ENCODE measurements around the gene PQBP1. TPM values are rescaled to one million over a fixed set of nuclear protein-coding genes. Genes with fewer than 3 reads are reported as not detected.
"Not testable (repeated sequence)": the region's sequence is repeated elsewhere in the genome, so short reads cannot be mapped to it uniquely, and the experiment has no call there.

Gene PQBP1
- polyA plus RNA-seq, 2 of the 4 experiments (the other 2 are of a cell fraction), result 125 to 158 TPM

DNA sequence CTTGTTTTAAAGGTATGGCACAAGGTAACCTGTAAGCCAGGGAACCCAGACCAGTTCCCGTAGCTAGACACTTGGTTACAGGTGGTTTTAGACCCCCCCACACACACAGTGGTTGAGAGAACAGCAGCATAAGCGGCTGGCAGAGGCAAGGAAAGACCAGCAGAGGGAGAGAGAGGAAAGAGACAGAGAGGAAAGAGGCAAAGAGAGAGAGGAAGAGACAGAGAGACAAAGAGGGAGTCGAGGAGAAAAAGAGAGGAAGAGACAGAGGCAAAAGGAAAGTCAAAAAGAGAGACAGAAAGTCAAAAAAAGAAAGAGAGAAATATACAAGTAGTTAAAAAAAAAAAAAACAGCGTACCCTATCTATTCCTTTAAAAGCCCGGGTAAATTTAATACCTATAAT, 42.8 kb upstream of the PQBP1 start:
- Histone ChIP-seq H3K4me2 (peak overlapping the region; percentile 32; the same call in 1 of the 3 replicates), H3K9me3 (no peaks in the 10 kb centered on the region), H3K27ac (no peak overlapping the region), H3K4me1 (no peaks in the 10 kb centered on the region), H3K4me3 (no peak overlapping the region)
- ATAC-seq (0 out of 6 replicates have a peak, but pooled peaks of 1 of the 2 experiments have one; percentile 23), DNase-seq (ENCODE audit: low read depth in 1 of 2, low spot score in 1 of 2) (peak in 1 of 2 experiments; percentile 29), FAIRE-seq (no peak)
- ChIA-PET CTCF (interaction anchor here (0.6 to 1.4 kb wide), 2 partner anchors 12 to 91 kb away, joined by 3 read pairs; no protein-coding TSS in a partner anchor), POLR2A (no interaction called here)
- TF ChIP-seq REST (IDR thresholded peaks at IDR 0.05) (no peak), SMC3 (IDR thresholded peaks at IDR 0.05) (peak; percentile 34), CTCF (IDR thresholded peaks at IDR 0.05) (peak; percentile 34; the same call in 2 of the 3 replicates), RAD21 (conservative IDR thresholded peaks at IDR 0.05 in 1 of 2, IDR thresholded peaks at IDR 0.05 in 1 of 2) (peak; percentile 41 to 51; a peak in 4 of 5 replicates)
- WGBS (ENCODE audit: missing lambda C conversion rate), result 22% methylated on average over 5 of the region's 5 CpGs

DNA sequence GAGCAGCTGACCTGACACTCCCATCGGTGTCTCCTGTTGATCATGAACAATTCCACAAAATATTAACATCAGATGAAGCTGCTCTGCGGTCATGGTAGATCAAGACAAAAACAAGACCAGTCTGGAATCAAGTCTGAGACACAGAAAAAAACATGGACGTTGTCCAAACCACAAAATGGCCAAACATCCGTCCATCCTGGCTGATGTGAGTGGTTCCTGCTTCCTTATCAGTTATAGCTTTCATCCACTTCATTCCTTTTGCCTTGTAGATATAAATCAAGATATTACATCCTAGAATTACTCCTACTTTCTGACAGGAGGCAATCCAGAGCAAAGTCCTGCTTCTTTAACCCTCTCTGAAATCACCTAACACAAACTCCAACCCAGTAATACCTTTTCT, 33.5 kb upstream of the PQBP1 start:
- TF ChIP-seq, protein P1, sequence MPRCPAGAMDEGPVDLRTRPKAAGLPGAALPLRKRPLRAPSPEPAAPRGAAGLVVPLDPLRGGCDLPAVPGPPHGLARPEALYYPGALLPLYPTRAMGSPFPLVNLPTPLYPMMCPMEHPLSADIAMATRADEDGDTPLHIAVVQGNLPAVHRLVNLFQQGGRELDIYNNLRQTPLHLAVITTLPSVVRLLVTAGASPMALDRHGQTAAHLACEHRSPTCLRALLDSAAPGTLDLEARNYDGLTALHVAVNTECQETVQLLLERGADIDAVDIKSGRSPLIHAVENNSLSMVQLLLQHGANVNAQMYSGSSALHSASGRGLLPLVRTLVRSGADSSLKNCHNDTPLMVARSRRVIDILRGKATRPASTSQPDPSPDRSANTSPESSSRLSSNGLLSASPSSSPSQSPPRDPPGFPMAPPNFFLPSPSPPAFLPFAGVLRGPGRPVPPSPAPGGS (IDR thresholded peaks at IDR 0.05), result no peak
- TF ChIP-seq MAZ (IDR thresholded peaks at IDR 0.05; ENCODE audit: borderline replicate concordance, low read depth, low read length) (no peak), CBX2 (IDR thresholded peaks at IDR 0.05; ENCODE audit: borderline replicate concordance, low read depth) (no peak), FOSL2 (IDR thresholded peaks at IDR 0.05) (no peak), FOSL2 (CRISPR knock-in tag; IDR thresholded peaks at IDR 0.05) (no peak), JUNB (IDR thresholded peaks at IDR 0.05) (no peak), ZFP36 (IDR thresholded peaks at IDR 0.05; ENCODE audit: borderline replicate concordance, partially characterized antibody) (no peak), HOXA7 (CRISPR knock-in tag; IDR thresholded peaks at IDR 0.05) (no peak), CHD4 (IDR thresholded peaks at IDR 0.05; ENCODE audit: borderline replicate concordance) (no peak), TFCP2L1 (CRISPR knock-in tag; IDR thresholded peaks at IDR 0.05) (no peak), TP53 (CRISPR knock-in tag; IDR thresholded peaks at IDR 0.05) (no peak), HOXB13 (CRISPR knock-in tag; IDR thresholded peaks at IDR 0.05; ENCODE audit: low read depth) (no peak), HMGXB4 (CRISPR knock-in tag; IDR thresholded peaks at IDR 0.05; ENCODE audit: borderline replicate concordance) (no peak), PBX3 (IDR thresholded peaks at IDR 0.05) (no peak), FOXS1 (CRISPR knock-in tag; IDR thresholded peaks at IDR 0.05) (no peak), RNF2 (IDR thresholded peaks at IDR 0.05; ENCODE audit: borderline replicate concordance, low read depth) (no peak)
- H3K4me3 ChIP-seq, result no peak overlapping the region
- H3K27ac ChIP-seq, result peak overlapping the region in 1 of 2 experiments; percentile 18; a peak in 2 of 6 replicates
- H3K9me3 ChIP-seq, result no peaks in the 10 kb centered on the region
- 29% methylated on average over 4 of the region's 4 CpGs for WGBS (ENCODE audit: missing lambda C conversion rate)
- no peak for DNase-seq (ENCODE audit: low read depth in 1 of 2, low spot score in 1 of 2)
- peaks cover 17% of the 10 kb centered on the region for H3K4me1 ChIP-seq
- ATAC-seq, result no peak
- H3K4me2 ChIP-seq, result no peak overlapping the region
- no peak for FAIRE-seq
- ChIA-PET CTCF (interaction anchor here (0.6 to 1.0 kb wide), 5 partner anchors 16 to 40 kb away, joined by 3 to 4 read pairs (median 3); no protein-coding TSS in a partner anchor), POLR2A (interaction anchor here (0.7 to 1.5 kb wide), 2 partner anchors 27 to 33 kb away, joined by 4 to 8 read pairs; partner anchors contain the start of genes PQBP1 and TIMM17B)

- WGBS (ENCODE audit: missing lambda C conversion rate), result 0% methylated on average over 1 of the region's 2 CpGs
Observed at GRCh38 chrX:48872017-48872416, 25.7 kb upstream of the PQBP1 start.

GRCh38 chrX:48876944-48877343, 20.8 kb upstream of the PQBP1 start:
- POLR2A ChIA-PET; H3K4me1 ChIP-seq; H3K9me3 ChIP-seq; ATAC-seq; H3K4me3 ChIP-seq; CTCF ChIA-PET; H3K4me2 ChIP-seq; DNase-seq (ENCODE audit: low read depth in 1 of 2, low spot score in 1 of 2); H3K27ac ChIP-seq: not testable (repeated sequence)
- peak; percentile 46 for FAIRE-seq
- WGBS (ENCODE audit: missing lambda C conversion rate), result 24% methylated on average over 4 of the region's 4 CpGs

More at GRCh38 chrX:48872017-48872416, 25.7 kb upstream of the PQBP1 start:
- DNase-seq (ENCODE audit: low read depth in 1 of 2, low spot score in 1 of 2); POLR2A ChIA-PET; H3K9me3 ChIP-seq; H3K27ac ChIP-seq; H3K4me2 ChIP-seq; FAIRE-seq; H3K4me3 ChIP-seq; ATAC-seq: not testable (repeated sequence)
- peaks cover 13% of the 10 kb centered on the region for H3K4me1 ChIP-seq
- CTCF ChIA-PET, result interaction anchor here (0.6 kb wide), 1 partner anchor 73 kb away, joined by 3 read pairs; no protein-coding TSS in a partner anchor
